Mammary epithelial cell (primary cell): ENCODE measurements around the gene VKORC1L1.

Experiments used
- EZH2 ChIP-seq: IDR thresholded peaks from 2 replicates; pipeline ENCODE4 v1.6.1; 2012; ENCODE audit warnings: low read length, inconsistent platforms, borderline replicate concordance
- TF ChIP-seq, protein P1 (sequence below), 2 donors: IDR thresholded peaks in 1 of 2; conservative IDR thresholded peaks in 1 of 2; 2 replicates each; pipeline ENCODE4 v1.5.1; 2011 to 2012; ENCODE audit warnings: inconsistent platforms in 2 of 2, low read length in 2 of 2, mild to moderate bottlenecking in 2 of 2, control low read depth in 1 of 2, low read depth in 1 of 2; ENCODE audit not compliant: insufficient read depth in 1 of 2; ENCODE audit errors: extremely low read depth in 1 of 2

DNA sequence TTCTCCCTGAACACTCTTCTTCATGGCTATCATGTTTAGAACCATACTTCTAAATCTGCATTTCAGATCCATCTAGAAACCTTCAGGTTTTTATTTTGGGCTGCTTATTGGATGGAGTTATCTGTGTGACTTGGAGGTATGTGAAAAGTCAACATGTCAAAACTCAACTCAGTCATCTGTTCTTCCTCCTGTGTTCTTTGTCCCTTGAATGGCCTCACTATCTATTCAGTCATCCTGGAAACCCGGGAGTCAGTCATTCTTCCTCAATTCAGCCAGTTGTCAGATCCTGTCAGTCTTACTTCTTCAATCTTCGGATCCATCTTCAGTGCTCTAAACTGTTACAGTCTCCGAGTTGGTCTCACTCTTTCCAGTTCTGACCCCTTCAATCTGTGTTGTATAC, 52.2 kb downstream of the VKORC1L1 start:
- TF ChIP-seq, protein P1, sequence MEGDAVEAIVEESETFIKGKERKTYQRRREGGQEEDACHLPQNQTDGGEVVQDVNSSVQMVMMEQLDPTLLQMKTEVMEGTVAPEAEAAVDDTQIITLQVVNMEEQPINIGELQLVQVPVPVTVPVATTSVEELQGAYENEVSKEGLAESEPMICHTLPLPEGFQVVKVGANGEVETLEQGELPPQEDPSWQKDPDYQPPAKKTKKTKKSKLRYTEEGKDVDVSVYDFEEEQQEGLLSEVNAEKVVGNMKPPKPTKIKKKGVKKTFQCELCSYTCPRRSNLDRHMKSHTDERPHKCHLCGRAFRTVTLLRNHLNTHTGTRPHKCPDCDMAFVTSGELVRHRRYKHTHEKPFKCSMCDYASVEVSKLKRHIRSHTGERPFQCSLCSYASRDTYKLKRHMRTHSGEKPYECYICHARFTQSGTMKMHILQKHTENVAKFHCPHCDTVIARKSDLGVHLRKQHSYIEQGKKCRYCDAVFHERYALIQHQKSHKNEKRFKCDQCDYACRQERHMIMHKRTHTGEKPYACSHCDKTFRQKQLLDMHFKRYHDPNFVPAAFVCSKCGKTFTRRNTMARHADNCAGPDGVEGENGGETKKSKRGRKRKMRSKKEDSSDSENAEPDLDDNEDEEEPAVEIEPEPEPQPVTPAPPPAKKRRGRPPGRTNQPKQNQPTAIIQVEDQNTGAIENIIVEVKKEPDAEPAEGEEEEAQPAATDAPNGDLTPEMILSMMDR (conservative IDR thresholded peaks at IDR 0.05 in 1 of 2, IDR thresholded peaks at IDR 0.05 in 1 of 2; ENCODE audit: extremely low read depth in 1 of 2, insufficient read depth in 1 of 2, low read depth in 1 of 2, low read length in 2 of 2) = no peak
- TF ChIP-seq EZH2 = no peak
